ENCODE measurements around the gene DOCK3. TPM values are rescaled to one million over a fixed set of nuclear protein-coding genes. Genes with fewer than 3 reads are reported as not detected.

Gene DOCK3
- total and polyA plus RNA-seq, 10 of the 15 experiments (the other 5 are each of a cell fraction or from before 2014, with no cell fraction given), result 0.02 to 0.52 (median 0.04) TPM; not detected in 5

DNA sequence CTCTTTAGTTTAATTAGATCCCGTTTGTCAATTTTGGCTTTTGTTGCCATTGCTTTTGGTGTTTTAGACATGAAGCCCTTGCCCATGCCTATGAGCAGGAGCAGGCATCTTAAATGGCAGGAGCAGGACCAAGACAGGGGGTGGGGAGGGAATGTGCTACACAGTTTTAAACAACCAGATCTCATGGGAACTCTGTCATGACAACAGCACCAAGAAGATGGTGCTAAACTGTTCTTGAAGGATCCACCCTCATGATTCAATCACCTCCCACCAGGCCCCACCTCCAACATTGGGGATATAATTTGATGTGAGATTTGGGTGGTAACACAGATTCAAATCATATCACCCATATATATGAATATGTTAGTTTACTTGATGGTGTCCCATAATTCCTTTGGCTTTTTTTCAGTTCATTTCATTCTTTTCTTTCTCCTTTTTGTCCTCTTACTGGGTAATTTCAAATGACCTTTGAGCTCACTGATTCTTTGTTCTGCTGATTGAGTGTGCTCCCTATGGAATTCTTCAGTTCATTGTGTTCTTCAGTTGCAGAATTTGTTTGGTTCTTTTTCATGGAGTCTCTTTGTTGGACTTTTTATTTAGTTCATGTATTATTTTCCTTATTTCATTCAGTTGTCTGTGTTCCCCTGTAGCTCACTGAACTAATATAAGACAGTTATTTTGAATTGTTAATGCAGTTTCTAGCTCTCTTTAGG lies 62.6 kb downstream of the DOCK3 start:
- ATAC-seq, result no peak

More for the DNA sequence above, 62.6 kb downstream of the DOCK3 start:
- Histone ChIP-seq H3K36me3 (ENCODE audit: control insufficient read depth in 2 of 2, insufficient read depth in 2 of 2, low read length in 1 of 2) (no peaks in the 10 kb centered on the region), H3K4me1 (ENCODE audit: control insufficient read depth, insufficient read depth, low read length) (no peaks in the 10 kb centered on the region), H3K27ac (ENCODE audit: control insufficient read depth, insufficient read depth) (no peak overlapping the region), H3K27me3 (replicated peaks in 1 of 2; ENCODE audit: control insufficient read depth in 2 of 2, insufficient read depth in 2 of 2, low read length in 1 of 2) (no peaks in the 10 kb centered on the region), H3K9ac (ENCODE audit: control insufficient read depth, insufficient read depth, low read length) (no peak overlapping the region), H3K4me3 (no peak overlapping the region), H3K4me2 (ENCODE audit: control insufficient read depth, insufficient read depth) (no peak overlapping the region), H4K20me1 (ENCODE audit: control insufficient read depth, insufficient read depth) (no peaks in the 10 kb centered on the region), H3K9me3 (replicated peaks; ENCODE audit: control insufficient read depth, insufficient read depth, low read length) (no peaks in the 10 kb centered on the region), H3K79me2 (ENCODE audit: control insufficient read depth, insufficient read depth, low read length) (no peaks in the 10 kb centered on the region), H2AFZ (ENCODE audit: control insufficient read depth, low read depth, low read length) (no peak overlapping the region)
- DNase-seq (ENCODE audit: low read depth, low spot score), result no peak
- intact Hi-C loops (cut with micrococcal nuclease; ENCODE audit: unreplicated experiment) (no loop called here), in situ Hi-C loops (cut with MboI) (no loop called here)
- TF ChIP-seq EZH2 (IDR thresholded peaks at IDR 0.05; ENCODE audit: borderline replicate concordance, control insufficient read depth, low read depth, low read length) (no peak), POLR2AphosphoS5 (IDR thresholded peaks at IDR 0.05; ENCODE audit: low read length) (no peak), CBX3 (IDR thresholded peaks at IDR 0.05; ENCODE audit: borderline replicate concordance, low read depth) (no peak), ZSCAN29 (IDR thresholded peaks at IDR 0.05) (no peak), ESRRA (IDR thresholded peaks at IDR 0.05; ENCODE audit: low read length) (no peak), MEF2B (IDR thresholded peaks at IDR 0.05; ENCODE audit: partially characterized antibody, poor library complexity, severe bottlenecking) (no peak), ZNF622 (IDR thresholded peaks at IDR 0.05) (no peak), TCF7 (IDR thresholded peaks at IDR 0.05; ENCODE audit: borderline replicate concordance) (no peak), NBN (IDR thresholded peaks at IDR 0.05) (no peak), CBFB (IDR thresholded peaks at IDR 0.05; ENCODE audit: low read depth) (no peak), NR2C1 (IDR thresholded peaks at IDR 0.05) (no peak), MYC (IDR thresholded peaks at IDR 0.05; ENCODE audit: insufficient read depth, insufficient read length, insufficient replicate concordance, low read length, severe bottlenecking) (no peak), SMAD1 (IDR thresholded peaks at IDR 0.05; ENCODE audit: low read depth, partially characterized antibody) (no peak), HDAC6 (IDR thresholded peaks at IDR 0.05; ENCODE audit: unreplicated experiment) (no peak)
- TF ChIP-seq, protein P1, sequence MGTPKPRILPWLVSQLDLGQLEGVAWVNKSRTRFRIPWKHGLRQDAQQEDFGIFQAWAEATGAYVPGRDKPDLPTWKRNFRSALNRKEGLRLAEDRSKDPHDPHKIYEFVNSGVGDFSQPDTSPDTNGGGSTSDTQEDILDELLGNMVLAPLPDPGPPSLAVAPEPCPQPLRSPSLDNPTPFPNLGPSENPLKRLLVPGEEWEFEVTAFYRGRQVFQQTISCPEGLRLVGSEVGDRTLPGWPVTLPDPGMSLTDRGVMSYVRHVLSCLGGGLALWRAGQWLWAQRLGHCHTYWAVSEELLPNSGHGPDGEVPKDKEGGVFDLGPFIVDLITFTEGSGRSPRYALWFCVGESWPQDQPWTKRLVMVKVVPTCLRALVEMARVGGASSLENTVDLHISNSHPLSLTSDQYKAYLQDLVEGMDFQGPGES (IDR thresholded peaks at IDR 0.05), result no peak
- TF ChIP-seq, protein P2, sequence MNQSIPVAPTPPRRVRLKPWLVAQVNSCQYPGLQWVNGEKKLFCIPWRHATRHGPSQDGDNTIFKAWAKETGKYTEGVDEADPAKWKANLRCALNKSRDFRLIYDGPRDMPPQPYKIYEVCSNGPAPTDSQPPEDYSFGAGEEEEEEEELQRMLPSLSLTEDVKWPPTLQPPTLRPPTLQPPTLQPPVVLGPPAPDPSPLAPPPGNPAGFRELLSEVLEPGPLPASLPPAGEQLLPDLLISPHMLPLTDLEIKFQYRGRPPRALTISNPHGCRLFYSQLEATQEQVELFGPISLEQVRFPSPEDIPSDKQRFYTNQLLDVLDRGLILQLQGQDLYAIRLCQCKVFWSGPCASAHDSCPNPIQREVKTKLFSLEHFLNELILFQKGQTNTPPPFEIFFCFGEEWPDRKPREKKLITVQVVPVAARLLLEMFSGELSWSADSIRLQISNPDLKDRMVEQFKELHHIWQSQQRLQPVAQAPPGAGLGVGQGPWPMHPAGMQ (IDR thresholded peaks at IDR 0.05; ENCODE audit: borderline replicate concordance), result no peak
- TF ChIP-seq, protein P3, sequence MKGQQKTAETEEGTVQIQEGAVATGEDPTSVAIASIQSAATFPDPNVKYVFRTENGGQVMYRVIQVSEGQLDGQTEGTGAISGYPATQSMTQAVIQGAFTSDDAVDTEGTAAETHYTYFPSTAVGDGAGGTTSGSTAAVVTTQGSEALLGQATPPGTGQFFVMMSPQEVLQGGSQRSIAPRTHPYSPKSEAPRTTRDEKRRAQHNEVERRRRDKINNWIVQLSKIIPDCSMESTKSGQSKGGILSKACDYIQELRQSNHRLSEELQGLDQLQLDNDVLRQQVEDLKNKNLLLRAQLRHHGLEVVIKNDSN (IDR thresholded peaks at IDR 0.05; ENCODE audit: borderline replicate concordance, extremely low read length, insufficient read depth, low read depth, low read length), result no peak
- SMC1A ChIA-PET (ENCODE audit: uncharacterized antibody, unreplicated experiment), result no interaction called here
- FAIRE-seq, result no peak
- WGBS (ENCODE audit: insufficient coverage, insufficient replicate concordance, low lambda C conversion rate, missing lambda C conversion rate), result 0% methylated on average over 1 of the region's 1 CpG
- POLR2A ChIA-PET, result no interaction called here
- CTCF ChIA-PET, result no interaction called here
- BruUV-seq (replicated peaks), result no TSS peak
- RAD21 ChIA-PET (ENCODE audit: unreplicated experiment), result no interaction called here
